ENCODE measurements around the gene NTRK3.

DNA sequence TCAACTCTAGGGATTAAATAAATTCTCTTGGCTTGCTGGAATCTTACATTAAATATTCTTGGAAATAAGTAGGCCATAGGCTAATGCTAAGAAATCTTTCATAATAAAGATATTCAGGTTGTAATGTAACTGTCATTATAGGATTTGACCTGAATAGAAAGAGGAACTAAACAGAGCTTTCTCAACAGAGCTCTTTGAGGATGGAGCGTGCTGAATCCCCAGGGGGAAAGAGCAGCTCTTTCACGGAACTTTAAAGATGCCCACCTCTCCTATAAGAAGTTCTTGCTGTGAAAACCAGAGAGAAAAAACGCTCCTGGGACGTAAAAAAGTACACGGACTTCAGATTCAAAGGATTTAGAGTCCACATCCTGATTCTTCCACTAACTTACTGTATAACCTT lies 77.9 kb downstream of the NTRK3 start:
- no peak for TF ChIP-seq POLR2AphosphoS5 (IDR thresholded peaks at IDR 0.05)
- TF ChIP-seq, protein P1, sequence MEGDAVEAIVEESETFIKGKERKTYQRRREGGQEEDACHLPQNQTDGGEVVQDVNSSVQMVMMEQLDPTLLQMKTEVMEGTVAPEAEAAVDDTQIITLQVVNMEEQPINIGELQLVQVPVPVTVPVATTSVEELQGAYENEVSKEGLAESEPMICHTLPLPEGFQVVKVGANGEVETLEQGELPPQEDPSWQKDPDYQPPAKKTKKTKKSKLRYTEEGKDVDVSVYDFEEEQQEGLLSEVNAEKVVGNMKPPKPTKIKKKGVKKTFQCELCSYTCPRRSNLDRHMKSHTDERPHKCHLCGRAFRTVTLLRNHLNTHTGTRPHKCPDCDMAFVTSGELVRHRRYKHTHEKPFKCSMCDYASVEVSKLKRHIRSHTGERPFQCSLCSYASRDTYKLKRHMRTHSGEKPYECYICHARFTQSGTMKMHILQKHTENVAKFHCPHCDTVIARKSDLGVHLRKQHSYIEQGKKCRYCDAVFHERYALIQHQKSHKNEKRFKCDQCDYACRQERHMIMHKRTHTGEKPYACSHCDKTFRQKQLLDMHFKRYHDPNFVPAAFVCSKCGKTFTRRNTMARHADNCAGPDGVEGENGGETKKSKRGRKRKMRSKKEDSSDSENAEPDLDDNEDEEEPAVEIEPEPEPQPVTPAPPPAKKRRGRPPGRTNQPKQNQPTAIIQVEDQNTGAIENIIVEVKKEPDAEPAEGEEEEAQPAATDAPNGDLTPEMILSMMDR (IDR thresholded peaks at IDR 0.05) = no peak

Measured in prostate gland (tissue), 2 donors.